Stimulated activated CD4-positive, alpha-beta T cell treated with anti-CD3 and anti-CD28 coated beads, Interleukin-2, amount 100 ng/mL, for 4 hours (primary cell): ENCODE data around the gene FBXL16.
A peak's percentile ranks its signal among the peaks of the same experiment; 100 is the strongest.
"Not testable (repeated sequence)": the region's sequence is repeated elsewhere in the genome, so short reads cannot be mapped to it uniquely, and the experiment has no call there.

Source experiments
- DNase-seq: peaks from one replicate; pipeline ENCODE4 v3.0.0-alpha.2; 2020; ENCODE audit warnings: low read depth

Gene FBXL16

GRCh38 chr16:705431-706188 is at the start of gene FBXL16:
Gene FBXL16 (minus strand): TSS chr16:705801. CDS start chr16:697405, 8,396 bp downstream.
- DNase-seq = no peak

GRCh38 chr16:754656-755055 is 49.1 kb upstream of the FBXL16 start:
- no peak for DNase-seq

GRCh38 chr16:754121-754607 is 48.6 kb upstream of the FBXL16 start:
- DNase-seq = not testable (repeated sequence)

GRCh38 chr16:752007-752312 is 46.4 kb upstream of the FBXL16 start:
- DNase-seq = no peak

- no peak for DNase-seq
Measured at GRCh38 chr16:751152-752006, 45.8 kb upstream of the FBXL16 start.

- no peak for DNase-seq
Measured at GRCh38 chr16:750485-750884, 44.9 kb upstream of the FBXL16 start.

- DNase-seq = no peak
Measured at GRCh38 chr16:749010-749409, 43.4 kb upstream of the FBXL16 start.

GRCh38 chr16:747978-748746 is 42.6 kb upstream of the FBXL16 start:
- no peak for DNase-seq

- DNase-seq = no peak
Measured at GRCh38 chr16:746637-747036, 41.0 kb upstream of the FBXL16 start.

GRCh38 chr16:745739-746138 is 40.1 kb upstream of the FBXL16 start:
- no peak for DNase-seq

GRCh38 chr16:743794-744500 is 38.3 kb upstream of the FBXL16 start:
- no peak for DNase-seq

- not testable (repeated sequence) for DNase-seq
Measured at GRCh38 chr16:742894-743293, 37.3 kb upstream of the FBXL16 start.

GRCh38 chr16:741986-742629 is 36.5 kb upstream of the FBXL16 start:
- no peak for DNase-seq

- peak; percentile 86 for DNase-seq
Measured at GRCh38 chr16:740764-741505, 35.3 kb upstream of the FBXL16 start, which contains the start of gene CIAO3. Gene CIAO3 (minus strand): TSS chr16:740997. CDS start chr16:740985, 12 bp downstream.

GRCh38 chr16:740459-740763 is 34.8 kb upstream of the FBXL16 start:
- DNase-seq = no peak

GRCh38 chr16:739560-740458 is 34.2 kb upstream of the FBXL16 start:
- no peak for DNase-seq

GRCh38 chr16:736936-737481 is 31.4 kb upstream of the FBXL16 start:
- no peak for DNase-seq

GRCh38 chr16:735982-736453 is 30.4 kb upstream of the FBXL16 start:
- no peak for DNase-seq
